ENCODE measurements around the gene SPTBN1. TPM values are rescaled to one million over a fixed set of nuclear protein-coding genes. Genes with fewer than 3 reads are reported as not detected.
A peak's percentile ranks its signal among the peaks of the same experiment; 100 is the strongest.

SPTBN1 gene
- total and polyA plus RNA-seq, 2 of the 13 experiments (the other 11 are each of a cell fraction or from before 2014, with no cell fraction given) = 123 to 299 TPM

DNA sequence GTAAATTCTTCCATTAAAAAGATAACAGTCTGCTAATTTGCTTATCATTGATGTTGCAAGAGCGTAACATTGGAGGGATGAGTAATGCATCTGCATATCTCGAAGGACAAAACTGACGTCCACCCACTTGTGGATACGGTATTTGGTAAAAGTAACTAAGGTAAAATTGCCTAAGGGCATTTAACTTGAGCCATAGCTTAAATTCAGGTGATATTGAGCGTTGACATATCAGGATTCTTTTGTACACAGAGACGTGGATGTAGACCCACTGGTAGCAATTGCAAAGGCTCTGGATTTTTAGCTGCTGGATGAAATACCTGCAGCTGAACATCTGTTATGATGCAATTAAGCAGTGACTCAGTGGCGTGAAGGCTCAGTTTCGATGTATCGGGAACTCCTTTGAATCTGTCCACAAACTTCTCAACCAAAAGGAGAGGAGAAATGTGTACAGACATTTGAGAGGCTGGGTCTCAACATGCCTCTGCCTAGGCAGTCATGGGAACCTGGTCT lies 119.3 kb downstream of the SPTBN1 start (continued):
- TF ChIP-seq, protein P1, sequence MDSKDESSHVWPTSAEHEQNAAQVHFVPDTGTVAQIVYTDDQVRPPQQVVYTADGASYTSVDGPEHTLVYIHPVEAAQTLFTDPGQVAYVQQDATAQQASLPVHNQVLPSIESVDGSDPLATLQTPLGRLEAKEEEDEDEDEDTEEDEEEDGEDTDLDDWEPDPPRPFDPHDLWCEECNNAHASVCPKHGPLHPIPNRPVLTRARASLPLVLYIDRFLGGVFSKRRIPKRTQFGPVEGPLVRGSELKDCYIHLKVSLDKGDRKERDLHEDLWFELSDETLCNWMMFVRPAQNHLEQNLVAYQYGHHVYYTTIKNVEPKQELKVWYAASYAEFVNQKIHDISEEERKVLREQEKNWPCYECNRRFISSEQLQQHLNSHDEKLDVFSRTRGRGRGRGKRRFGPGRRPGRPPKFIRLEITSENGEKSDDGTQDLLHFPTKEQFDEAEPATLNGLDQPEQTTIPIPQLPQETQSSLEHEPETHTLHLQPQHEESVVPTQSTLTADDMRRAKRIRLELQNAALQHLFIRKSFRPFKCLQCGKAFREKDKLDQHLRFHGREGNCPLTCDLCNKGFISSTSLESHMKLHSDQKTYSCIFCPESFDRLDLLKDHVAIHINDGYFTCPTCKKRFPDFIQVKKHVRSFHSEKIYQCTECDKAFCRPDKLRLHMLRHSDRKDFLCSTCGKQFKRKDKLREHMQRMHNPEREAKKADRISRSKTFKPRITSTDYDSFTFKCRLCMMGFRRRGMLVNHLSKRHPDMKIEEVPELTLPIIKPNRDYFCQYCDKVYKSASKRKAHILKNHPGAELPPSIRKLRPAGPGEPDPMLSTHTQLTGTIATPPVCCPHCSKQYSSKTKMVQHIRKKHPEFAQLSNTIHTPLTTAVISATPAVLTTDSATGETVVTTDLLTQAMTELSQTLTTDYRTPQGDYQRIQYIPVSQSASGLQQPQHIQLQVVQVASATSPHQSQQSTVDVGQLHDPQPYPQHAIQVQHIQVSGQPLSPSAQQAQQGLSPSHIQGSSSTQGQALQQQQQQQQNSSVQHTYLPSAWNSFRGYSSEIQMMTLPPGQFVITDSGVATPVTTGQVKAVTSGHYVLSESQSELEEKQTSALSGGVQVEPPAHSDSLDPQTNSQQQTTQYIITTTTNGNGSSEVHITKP (CRISPR knock-in tag; IDR thresholded peaks at IDR 0.05; ENCODE audit: low read depth) = no peak
- TF ChIP-seq, protein P2, sequence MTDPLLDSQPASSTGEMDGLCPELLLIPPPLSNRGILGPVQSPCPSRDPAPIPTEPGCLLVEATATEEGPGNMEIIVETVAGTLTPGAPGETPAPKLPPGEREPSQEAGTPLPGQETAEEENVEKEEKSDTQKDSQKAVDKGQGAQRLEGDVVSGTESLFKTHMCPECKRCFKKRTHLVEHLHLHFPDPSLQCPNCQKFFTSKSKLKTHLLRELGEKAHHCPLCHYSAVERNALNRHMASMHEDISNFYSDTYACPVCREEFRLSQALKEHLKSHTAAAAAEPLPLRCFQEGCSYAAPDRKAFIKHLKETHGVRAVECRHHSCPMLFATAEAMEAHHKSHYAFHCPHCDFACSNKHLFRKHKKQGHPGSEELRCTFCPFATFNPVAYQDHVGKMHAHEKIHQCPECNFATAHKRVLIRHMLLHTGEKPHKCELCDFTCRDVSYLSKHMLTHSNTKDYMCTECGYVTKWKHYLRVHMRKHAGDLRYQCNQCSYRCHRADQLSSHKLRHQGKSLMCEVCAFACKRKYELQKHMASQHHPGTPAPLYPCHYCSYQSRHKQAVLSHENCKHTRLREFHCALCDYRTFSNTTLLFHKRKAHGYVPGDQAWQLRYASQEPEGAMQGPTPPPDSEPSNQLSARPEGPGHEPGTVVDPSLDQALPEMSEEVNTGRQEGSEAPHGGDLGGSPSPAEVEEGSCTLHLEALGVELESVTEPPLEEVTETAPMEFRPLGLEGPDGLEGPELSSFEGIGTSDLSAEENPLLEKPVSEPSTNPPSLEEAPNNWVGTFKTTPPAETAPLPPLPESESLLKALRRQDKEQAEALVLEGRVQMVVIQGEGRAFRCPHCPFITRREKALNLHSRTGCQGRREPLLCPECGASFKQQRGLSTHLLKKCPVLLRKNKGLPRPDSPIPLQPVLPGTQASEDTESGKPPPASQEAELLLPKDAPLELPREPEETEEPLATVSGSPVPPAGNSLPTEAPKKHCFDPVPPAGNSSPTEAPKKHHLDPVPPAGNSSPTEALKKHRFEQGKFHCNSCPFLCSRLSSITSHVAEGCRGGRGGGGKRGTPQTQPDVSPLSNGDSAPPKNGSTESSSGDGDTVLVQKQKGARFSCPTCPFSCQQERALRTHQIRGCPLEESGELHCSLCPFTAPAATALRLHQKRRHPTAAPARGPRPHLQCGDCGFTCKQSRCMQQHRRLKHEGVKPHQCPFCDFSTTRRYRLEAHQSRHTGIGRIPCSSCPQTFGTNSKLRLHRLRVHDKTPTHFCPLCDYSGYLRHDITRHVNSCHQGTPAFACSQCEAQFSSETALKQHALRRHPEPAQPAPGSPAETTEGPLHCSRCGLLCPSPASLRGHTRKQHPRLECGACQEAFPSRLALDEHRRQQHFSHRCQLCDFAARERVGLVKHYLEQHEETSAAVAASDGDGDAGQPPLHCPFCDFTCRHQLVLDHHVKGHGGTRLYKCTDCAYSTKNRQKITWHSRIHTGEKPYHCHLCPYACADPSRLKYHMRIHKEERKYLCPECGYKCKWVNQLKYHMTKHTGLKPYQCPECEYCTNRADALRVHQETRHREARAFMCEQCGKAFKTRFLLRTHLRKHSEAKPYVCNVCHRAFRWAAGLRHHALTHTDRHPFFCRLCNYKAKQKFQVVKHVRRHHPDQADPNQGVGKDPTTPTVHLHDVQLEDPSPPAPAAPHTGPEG (CRISPR knock-in tag; IDR thresholded peaks at IDR 0.05) = no peak
- TF ChIP-seq RFXANK (CRISPR knock-in tag; IDR thresholded peaks at IDR 0.05) (no peak), KDM3A (CRISPR knock-in tag; IDR thresholded peaks at IDR 0.05; ENCODE audit: low read depth) (no peak), GFI1 (CRISPR knock-in tag; IDR thresholded peaks at IDR 0.05; ENCODE audit: borderline replicate concordance) (no peak), TOE1 (CRISPR knock-in tag; IDR thresholded peaks at IDR 0.05) (no peak), MAFF (IDR thresholded peaks at IDR 0.05; ENCODE audit: low read depth, low read length) (no peak), ZNF34 (CRISPR knock-in tag; IDR thresholded peaks at IDR 0.05; ENCODE audit: borderline replicate concordance) (no peak), ZNF30 (CRISPR knock-in tag; IDR thresholded peaks at IDR 0.05) (no peak), RFXAP (CRISPR knock-in tag; IDR thresholded peaks at IDR 0.05; ENCODE audit: borderline replicate concordance) (no peak), ETV6 (CRISPR knock-in tag; conservative IDR thresholded peaks at IDR 0.05) (no peak), ZSCAN20 (CRISPR knock-in tag; IDR thresholded peaks at IDR 0.05; ENCODE audit: borderline replicate concordance) (no peak), PITX1 (CRISPR knock-in tag; IDR thresholded peaks at IDR 0.05) (no peak), NFE2L1 (CRISPR knock-in tag; IDR thresholded peaks at IDR 0.05; ENCODE audit: borderline replicate concordance) (no peak), ZNF431 (CRISPR knock-in tag; IDR thresholded peaks at IDR 0.05; ENCODE audit: borderline replicate concordance, low read depth) (no peak)
- TF ChIP-seq, protein P3, sequence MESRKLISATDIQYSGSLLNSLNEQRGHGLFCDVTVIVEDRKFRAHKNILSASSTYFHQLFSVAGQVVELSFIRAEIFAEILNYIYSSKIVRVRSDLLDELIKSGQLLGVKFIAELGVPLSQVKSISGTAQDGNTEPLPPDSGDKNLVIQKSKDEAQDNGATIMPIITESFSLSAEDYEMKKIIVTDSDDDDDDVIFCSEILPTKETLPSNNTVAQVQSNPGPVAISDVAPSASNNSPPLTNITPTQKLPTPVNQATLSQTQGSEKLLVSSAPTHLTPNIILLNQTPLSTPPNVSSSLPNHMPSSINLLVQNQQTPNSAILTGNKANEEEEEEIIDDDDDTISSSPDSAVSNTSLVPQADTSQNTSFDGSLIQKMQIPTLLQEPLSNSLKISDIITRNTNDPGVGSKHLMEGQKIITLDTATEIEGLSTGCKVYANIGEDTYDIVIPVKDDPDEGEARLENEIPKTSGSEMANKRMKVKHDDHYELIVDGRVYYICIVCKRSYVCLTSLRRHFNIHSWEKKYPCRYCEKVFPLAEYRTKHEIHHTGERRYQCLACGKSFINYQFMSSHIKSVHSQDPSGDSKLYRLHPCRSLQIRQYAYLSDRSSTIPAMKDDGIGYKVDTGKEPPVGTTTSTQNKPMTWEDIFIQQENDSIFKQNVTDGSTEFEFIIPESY (CRISPR knock-in tag; IDR thresholded peaks at IDR 0.05) = peak; percentile 23; the same call in 1 of the 2 replicates
- TF ChIP-seq, protein P4, sequence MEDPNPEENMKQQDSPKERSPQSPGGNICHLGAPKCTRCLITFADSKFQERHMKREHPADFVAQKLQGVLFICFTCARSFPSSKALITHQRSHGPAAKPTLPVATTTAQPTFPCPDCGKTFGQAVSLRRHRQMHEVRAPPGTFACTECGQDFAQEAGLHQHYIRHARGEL (CRISPR knock-in tag; IDR thresholded peaks at IDR 0.05) = no peak
- TF ChIP-seq, protein P5, sequence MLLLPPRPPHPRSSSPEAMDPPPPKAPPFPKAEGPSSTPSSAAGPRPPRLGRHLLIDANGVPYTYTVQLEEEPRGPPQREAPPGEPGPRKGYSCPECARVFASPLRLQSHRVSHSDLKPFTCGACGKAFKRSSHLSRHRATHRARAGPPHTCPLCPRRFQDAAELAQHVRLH (CRISPR knock-in tag; IDR thresholded peaks at IDR 0.05; ENCODE audit: borderline replicate concordance, low read depth) = no peak
